Measurements from ENCODE around the gene PVRIG.

DNA sequence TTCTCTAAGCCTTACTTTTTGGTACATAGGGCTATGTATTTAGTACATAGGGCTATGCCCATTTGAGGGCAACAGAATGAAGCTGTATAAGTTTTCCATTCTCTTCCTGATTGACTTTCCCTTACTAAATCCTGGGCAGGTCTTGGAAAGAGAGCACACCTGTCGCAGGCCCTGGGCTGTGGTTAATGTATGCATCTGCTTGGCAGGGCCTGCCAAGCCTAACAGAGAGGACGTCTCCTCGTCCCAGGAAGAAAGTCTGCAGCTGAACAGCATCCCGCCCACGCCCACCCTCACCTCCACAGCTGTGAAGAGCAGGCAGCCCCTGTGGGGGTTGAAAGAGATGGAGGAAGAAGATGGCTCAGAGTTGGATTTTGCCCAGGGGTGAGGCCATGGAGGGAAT, 8.9 kb upstream of the PVRIG start:
- TF ChIP-seq, protein P1, sequence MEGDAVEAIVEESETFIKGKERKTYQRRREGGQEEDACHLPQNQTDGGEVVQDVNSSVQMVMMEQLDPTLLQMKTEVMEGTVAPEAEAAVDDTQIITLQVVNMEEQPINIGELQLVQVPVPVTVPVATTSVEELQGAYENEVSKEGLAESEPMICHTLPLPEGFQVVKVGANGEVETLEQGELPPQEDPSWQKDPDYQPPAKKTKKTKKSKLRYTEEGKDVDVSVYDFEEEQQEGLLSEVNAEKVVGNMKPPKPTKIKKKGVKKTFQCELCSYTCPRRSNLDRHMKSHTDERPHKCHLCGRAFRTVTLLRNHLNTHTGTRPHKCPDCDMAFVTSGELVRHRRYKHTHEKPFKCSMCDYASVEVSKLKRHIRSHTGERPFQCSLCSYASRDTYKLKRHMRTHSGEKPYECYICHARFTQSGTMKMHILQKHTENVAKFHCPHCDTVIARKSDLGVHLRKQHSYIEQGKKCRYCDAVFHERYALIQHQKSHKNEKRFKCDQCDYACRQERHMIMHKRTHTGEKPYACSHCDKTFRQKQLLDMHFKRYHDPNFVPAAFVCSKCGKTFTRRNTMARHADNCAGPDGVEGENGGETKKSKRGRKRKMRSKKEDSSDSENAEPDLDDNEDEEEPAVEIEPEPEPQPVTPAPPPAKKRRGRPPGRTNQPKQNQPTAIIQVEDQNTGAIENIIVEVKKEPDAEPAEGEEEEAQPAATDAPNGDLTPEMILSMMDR (IDR thresholded peaks at IDR 0.05): no peak
- no peak for TF ChIP-seq POLR2AphosphoS5 (IDR thresholded peaks at IDR 0.05)
